Psoas muscle (tissue), 8 donors: Measurements from ENCODE around the gene ATRAID. TPM values are rescaled to one million over a fixed set of nuclear protein-coding genes. Genes with fewer than 3 reads are reported as not detected.

Source experiments
- ATAC-seq, 4 donors: fragments of 200-7000 bp; cut with Tn5 transposase; one replicate each; pipeline ENCODE4 v1.9.1; 2020; ENCODE audit warnings: moderate library complexity in 3 of 4, mild to moderate bottlenecking in 2 of 4
- DNase-seq, 2 donors: peaks; one replicate each; pipeline ENCODE4 v3.0.0-alpha.2; 2020
- H3K27ac ChIP-seq: fragments of 200-600 bp; one replicate; pipeline ENCODE4 v1.8.0; 2022
- H3K27me3 ChIP-seq, 3 donors: fragments of 200-600 bp in 1 of 3; one replicate each; pipeline versions ENCODE4 v1.6.1 to v1.8.0; 2013 to 2022; ENCODE audit warnings: low read length in 2 of 3, mild to moderate bottlenecking in 2 of 3, moderate library complexity in 1 of 3; ENCODE audit not compliant: insufficient read depth in 3 of 3
- H3K36me3 ChIP-seq, 2 donors: fragments of 200-600 bp in 1 of 2; one replicate each; pipeline versions ENCODE4 v1.6.1 to v1.8.0; 2013 to 2022; ENCODE audit warnings: low read depth in 1 of 2, mild to moderate bottlenecking in 1 of 2, moderate library complexity in 1 of 2; ENCODE audit not compliant: insufficient read depth in 1 of 2
- H3K4me1 ChIP-seq: fragments of 200-600 bp; one replicate; pipeline ENCODE4 v1.8.0; 2022
- H3K4me3 ChIP-seq: fragments of 200-600 bp; one replicate; pipeline ENCODE4 v1.8.0; 2022; ENCODE audit warnings: mild to moderate bottlenecking
- H3K9me3 ChIP-seq: fragments of 200-600 bp; one replicate; pipeline ENCODE4 v1.8.0; 2022
- WGBS, 3 donors: extraction: QIAGEN DNeasy Blood & Tissue Kit; methylation state at CpG; one replicate each; pipeline versions ENCODE4 v1.1.6 to v1.1.7; 2013; 5-methylcytosine and 5-hydroxymethylcytosine counted together
- intact Hi-C, 2 donors: fragments of 100-400 bp; cut with DNase I; formaldehyde crosslinking; loops; one replicate each; pipeline versions ENCODE4 v1.11.0 to v1.14.2; 2022
- long read RNA-seq, 2 donors: library from polyadenylated mRNA; unstranded; transcript quantifications; one replicate each; pipeline ENCODE4 v2.0.0, GENCODE V29; 2021
- polyA plus RNA-seq, 3 donors: library from polyadenylated mRNA; stranded (reverse); fragments of 200-250 nt; gene quantifications; one replicate each; pipeline ENCODE4 v1.2.3, GENCODE V29; 2013
- total RNA-seq, 4 donors: library from RNA; stranded (reverse); fragmentation: NEBNext Ultra II Directional in 2 of 4; extraction: Animal tissue kit (Norgen Biotek cat#: 25700) in 2 of 4; gene quantifications; one replicate each; pipeline versions ENCODE4 v1.2.1 to v1.2.4, GENCODE V29; 2021 to 2023
- TF ChIP-seq, protein P1 (sequence below): fragments of 200-600 bp; IDR thresholded peaks from one replicate; pipeline ENCODE4 v1.8.0; 2022; ENCODE audit warnings: antibody characterized with exemption
- donor health status: healthy with polysubstance abuse.
- donor health status: DM: no; HTN: no; CAD: no; lungs with moderate emphysema.
- donor health status: Bipolar disorder and iron deficiency.
- donor health status: healthy.
- donor health status: DM: yes; HTN: yes; CAD: no.
- donor health status: DM: no; HTN: no; CAD: no.
- donor health status: DM: no; HTN: no; CAD: no.
- donor health status: DM: yes; HTN: yes; CAD: no.

Gene ATRAID, protein sequence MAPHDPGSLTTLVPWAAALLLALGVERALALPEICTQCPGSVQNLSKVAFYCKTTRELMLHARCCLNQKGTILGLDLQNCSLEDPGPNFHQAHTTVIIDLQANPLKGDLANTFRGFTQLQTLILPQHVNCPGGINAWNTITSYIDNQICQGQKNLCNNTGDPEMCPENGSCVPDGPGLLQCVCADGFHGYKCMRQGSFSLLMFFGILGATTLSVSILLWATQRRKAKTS
- 100 to 1,000 TPM in 2 of 4 donors, 10 to 100 TPM in 2; 87.1 to 113 (median 98.2) TPM for total RNA-seq
- polyA plus RNA-seq, result 100 to 1,000 TPM in 2 of 3 donors, 10 to 100 TPM in 1; 89.3 to 188 (median 136) TPM
- long read RNA-seq, donor 1, transcript ATRAID-202 (7 exons, 1,059 nt), result minor isoform, 24 of 62 reads
- long read RNA-seq, donor 1, transcript ATRAID-201 (7 exons, 1,240 nt), result major isoform, 35 of 62 reads
- long read RNA-seq, donor 1, partial matches to known transcripts, result 3 of 62 reads
- long read RNA-seq, donor 1, other reads (novel, unspliced or antisense), result 0 of 62 reads
- long read RNA-seq, donor 2, transcript ATRAID-202 (7 exons, 1,059 nt), result minor isoform, 30 of 99 reads
- long read RNA-seq, donor 2, transcript ATRAID-201 (7 exons, 1,240 nt), result major isoform, 58 of 99 reads
- long read RNA-seq, donor 2, partial matches to known transcripts, result 7 of 99 reads
- long read RNA-seq, donor 2, other reads (novel, unspliced or antisense), result 4 of 99 reads

DNA sequence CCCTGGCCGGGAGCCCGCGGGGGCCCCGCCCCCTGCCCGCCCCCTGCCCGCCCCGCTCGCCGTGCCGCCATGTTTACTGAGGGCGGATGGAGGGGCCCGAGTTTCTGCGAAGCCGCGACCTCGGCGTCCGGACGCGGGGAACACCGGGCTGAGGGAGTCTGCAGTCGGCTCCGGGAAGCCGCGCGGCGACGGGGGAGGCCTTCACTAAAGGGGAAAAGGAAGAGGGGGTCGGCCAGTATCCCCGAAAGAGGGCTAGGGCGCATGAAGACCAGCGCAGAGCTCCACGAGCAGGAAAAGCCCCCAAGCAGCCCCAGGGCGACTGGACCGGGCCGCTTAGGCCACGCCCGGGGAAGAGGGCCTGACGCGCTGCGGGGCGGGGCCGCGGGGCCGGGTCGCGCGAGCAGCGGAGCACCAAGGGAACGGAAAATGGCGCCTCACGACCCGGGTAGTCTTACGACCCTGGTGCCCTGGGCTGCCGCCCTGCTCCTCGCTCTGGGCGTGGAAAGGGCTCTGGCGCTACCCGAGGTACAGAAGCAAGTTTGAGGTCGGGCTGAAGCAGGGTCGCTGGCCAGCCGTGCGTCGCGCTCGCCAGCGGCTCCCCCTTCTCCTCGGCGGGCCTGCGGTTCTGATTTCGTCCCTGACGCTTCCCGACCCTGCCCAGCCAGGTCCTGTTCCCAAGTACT is at the start of gene ATRAID, which contains the start of gene SLC5A6:
TSS of gene ATRAID (plus strand) at position 99 of the 683 bp plus-strand sequence. CDS start at position 427, 328 bp downstream.
TSS of gene SLC5A6 (minus strand) at position 326 of the 683 bp plus-strand sequence. CDS start 4,618 bp downstream, outside the sequence.
- no peaks in the 10 kb centered on the region for H3K9me3 ChIP-seq
- ATAC-seq, result peak; percentile 93 to 96 (median 94)
- TF ChIP-seq, protein P1, sequence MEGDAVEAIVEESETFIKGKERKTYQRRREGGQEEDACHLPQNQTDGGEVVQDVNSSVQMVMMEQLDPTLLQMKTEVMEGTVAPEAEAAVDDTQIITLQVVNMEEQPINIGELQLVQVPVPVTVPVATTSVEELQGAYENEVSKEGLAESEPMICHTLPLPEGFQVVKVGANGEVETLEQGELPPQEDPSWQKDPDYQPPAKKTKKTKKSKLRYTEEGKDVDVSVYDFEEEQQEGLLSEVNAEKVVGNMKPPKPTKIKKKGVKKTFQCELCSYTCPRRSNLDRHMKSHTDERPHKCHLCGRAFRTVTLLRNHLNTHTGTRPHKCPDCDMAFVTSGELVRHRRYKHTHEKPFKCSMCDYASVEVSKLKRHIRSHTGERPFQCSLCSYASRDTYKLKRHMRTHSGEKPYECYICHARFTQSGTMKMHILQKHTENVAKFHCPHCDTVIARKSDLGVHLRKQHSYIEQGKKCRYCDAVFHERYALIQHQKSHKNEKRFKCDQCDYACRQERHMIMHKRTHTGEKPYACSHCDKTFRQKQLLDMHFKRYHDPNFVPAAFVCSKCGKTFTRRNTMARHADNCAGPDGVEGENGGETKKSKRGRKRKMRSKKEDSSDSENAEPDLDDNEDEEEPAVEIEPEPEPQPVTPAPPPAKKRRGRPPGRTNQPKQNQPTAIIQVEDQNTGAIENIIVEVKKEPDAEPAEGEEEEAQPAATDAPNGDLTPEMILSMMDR, result no peak
- no peaks in the 10 kb centered on the region for H3K27me3 ChIP-seq
- peak within 1 kb of the TSS; percentile 98 for H3K4me3 ChIP-seq
- H3K27ac ChIP-seq, result peak within 1 kb of the TSS; percentile 100
- intact Hi-C loops, result loop anchor here in 1 of 2 donors (5.0 kb wide), 1 partner anchor 80 kb away; the partner anchor contains the start of gene PREB
- WGBS, 3 donors, result 0 to 1% (median 1%) methylated on average over 53 to 73 of the region's 73 CpGs
- H3K36me3 ChIP-seq, result peaks cover 4 to 69% of the 10 kb centered on the region in 2 donors
- H3K4me1 ChIP-seq, result peaks cover 17% of the 10 kb centered on the region
- peak; percentile 91 to 95 for DNase-seq

DNA sequence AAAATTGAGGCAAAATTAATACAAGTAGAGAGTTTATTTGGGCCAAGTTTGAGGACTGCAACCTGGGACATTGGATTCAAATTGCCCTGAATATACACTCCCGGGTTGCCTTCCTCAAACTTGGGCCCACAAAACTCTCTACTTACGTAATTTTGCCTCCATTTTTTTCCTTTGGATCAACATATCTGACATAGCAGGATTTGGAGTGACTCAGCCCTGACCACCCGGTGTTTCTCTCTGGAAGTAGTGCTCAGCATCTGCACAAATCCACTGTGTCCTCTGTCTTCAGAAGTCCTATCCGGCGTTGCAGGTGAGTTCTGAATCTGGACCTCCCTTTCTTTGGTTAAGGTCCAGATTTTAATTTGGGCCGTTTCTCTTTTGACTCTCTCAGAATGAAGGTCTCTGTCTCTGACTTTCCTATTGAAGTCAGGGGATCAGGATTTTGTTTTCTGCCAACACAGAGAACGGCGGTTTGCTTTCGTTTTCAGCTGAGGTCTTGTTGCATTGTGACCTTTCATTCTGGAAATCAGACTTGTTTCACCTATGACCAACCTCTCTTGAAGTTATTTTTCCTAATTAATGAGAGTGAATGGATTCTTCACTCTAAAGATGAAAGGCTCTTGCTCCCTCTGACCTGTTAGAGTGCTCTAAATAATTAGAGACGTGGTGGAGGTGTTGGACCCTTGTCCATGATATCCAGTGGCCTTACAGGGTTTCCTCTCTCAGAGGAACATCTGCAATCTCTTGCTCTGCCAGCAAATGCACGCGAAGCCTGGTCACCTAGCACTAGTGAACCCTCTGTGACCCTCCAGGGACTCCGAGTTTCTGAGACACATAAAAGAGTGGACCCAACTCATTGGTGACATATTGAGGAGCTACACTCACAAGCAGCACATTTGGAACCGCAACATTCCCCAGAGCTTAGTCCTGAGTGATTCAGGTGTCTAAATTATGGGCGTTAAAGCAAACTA is 49.4 kb upstream of the ATRAID start:
- intact Hi-C loops, result no loop called here
- Histone ChIP-seq H3K27ac (no peak overlapping the region), H3K27me3 (no peaks in the 10 kb centered on the region), H3K4me1 (no peaks in the 10 kb centered on the region), H3K9me3 (no peaks in the 10 kb centered on the region), H3K36me3 (no peaks in the 10 kb centered on the region), H3K4me3 (peak overlapping the region; percentile 28)
- TF ChIP-seq, protein P1, result no peak
- ATAC-seq (no peak), DNase-seq (no peak)
- 78 to 82% (median 80%) methylated on average over 15 of the region's 15 CpGs for WGBS, 3 donors

DNA sequence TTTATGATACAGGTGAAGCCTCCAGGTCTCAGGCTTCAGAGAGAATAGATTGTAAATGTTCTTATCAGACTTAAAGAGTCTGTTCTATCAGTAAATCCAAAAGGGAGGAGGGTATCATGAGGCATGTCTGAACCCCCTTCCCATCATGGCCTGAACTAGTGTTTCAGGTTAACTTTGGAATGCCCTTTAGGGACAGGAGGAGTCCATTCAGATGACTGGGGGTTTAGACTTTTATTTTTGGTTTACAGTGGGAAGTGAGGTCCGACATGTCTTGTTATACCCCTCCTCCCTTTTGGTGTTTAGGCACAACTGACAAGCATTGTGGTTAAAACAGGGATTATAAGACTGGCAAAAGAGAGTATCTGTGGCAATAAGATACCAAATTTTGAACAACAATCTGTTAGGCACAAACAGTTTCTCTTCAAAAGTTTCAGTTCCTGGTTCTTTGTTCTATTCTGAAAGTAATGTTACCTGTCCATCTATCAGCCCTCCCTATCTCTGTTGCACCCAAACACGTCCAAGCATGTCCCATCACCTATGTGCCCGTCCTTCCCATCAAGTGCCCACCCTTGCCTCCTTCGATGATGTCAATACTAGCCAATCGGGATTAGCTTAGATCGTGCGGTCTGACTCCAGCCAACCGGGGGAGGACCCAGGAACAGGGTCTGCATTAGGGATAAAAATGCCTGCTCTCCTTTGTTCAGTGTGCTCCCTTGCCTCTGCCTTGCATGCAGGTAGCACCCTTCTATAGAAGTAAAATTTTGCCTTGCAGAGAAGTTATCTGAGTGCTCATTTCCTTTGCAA is 46.7 kb upstream of the ATRAID start:
- 82 to 86% (median 83%) methylated on average over 8 of the region's 8 CpGs for WGBS, 3 donors
- intact Hi-C loops, result no loop called here
- Histone ChIP-seq H3K27me3 (no peaks in the 10 kb centered on the region), H3K27ac (no peak overlapping the region), H3K4me1 (no peaks in the 10 kb centered on the region), H3K36me3 (no peaks in the 10 kb centered on the region), H3K9me3 (no peaks in the 10 kb centered on the region), H3K4me3 (no peak overlapping the region)
- no peak for DNase-seq
- TF ChIP-seq, protein P1, result no peak
- no peak for ATAC-seq
